ENCODE measurements around the gene NFIX. TPM values are rescaled to one million over a fixed set of nuclear protein-coding genes. Genes with fewer than 3 reads are reported as not detected.

The NFIX gene
- polyA plus RNA-seq, 1 donor (not counting 4 experiments of a cell fraction or from before 2014, with no cell fraction given), result 5.2 TPM

DNA sequence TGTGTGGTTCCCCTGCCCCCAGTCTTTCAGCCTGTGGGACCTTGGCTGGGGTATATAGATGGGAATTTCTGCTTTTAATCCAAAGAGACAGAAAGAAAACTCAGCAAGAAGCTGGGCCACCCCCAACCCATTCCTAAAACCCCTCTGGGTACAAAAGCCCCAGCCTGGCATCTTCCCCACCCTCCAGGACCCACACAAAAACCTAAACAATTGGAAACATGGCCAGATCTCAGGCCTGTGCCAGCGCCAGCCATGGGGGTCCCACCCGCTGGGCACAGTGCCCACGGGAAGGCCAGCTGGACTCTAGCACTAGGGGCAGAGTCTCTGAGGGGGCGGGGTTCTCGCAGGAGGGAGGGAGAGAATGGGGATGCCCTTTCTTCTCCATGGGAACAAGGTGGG, 98.8 kb downstream of the NFIX start:
- no peaks in the 10 kb centered on the region for H4K20me1 ChIP-seq (ENCODE audit: control insufficient read depth, extremely low read depth, insufficient read depth, low read length)
- H3K79me2 ChIP-seq (ENCODE audit: control insufficient read depth, insufficient read depth, low read length), result no peaks in the 10 kb centered on the region
- peaks cover 5% of the 10 kb centered on the region for H3K4me1 ChIP-seq (ENCODE audit: control insufficient read depth, extremely low read depth, insufficient read depth, low read length)
- no peak overlapping the region for H3K4me3 ChIP-seq (ENCODE audit: control insufficient read depth in 2 of 3, extremely low read depth in 1 of 3, insufficient read depth in 2 of 3, low read depth in 1 of 3, low read length in 3 of 3)
- FAIRE-seq, result no peak
- DNase-seq (ENCODE audit: low read depth, low spot score), result no peak
- H3K4me2 ChIP-seq (ENCODE audit: control insufficient read depth, extremely low read depth, insufficient read depth, low read depth, low read length), result no peak overlapping the region
- no peaks in the 10 kb centered on the region for H3K27me3 ChIP-seq (ENCODE audit: control insufficient read depth, extremely low read depth, insufficient read depth, low read length)
- peaks cover 2 to 4% of the 10 kb centered on the region in 2 experiments for H3K36me3 ChIP-seq (ENCODE audit: control insufficient read depth in 2 of 2, extremely low read depth in 1 of 2, insufficient read depth in 2 of 2, low read length in 2 of 2)
- no peaks in the 10 kb centered on the region for H3K9me1 ChIP-seq (ENCODE audit: control insufficient read depth, extremely low read depth, insufficient read depth, low read length)
- no peak overlapping the region for H3K9ac ChIP-seq (ENCODE audit: control insufficient read depth, extremely low read depth, insufficient read depth, low read length)
- no peak overlapping the region for H2AFZ ChIP-seq (ENCODE audit: control insufficient read depth, low read length)
- dilution Hi-C loops (cut with MboI; ENCODE audit: extremely low pct_ligation_motif_present, low sequenced_read_pairs), result no loop called here
- TF ChIP-seq, protein P1, sequence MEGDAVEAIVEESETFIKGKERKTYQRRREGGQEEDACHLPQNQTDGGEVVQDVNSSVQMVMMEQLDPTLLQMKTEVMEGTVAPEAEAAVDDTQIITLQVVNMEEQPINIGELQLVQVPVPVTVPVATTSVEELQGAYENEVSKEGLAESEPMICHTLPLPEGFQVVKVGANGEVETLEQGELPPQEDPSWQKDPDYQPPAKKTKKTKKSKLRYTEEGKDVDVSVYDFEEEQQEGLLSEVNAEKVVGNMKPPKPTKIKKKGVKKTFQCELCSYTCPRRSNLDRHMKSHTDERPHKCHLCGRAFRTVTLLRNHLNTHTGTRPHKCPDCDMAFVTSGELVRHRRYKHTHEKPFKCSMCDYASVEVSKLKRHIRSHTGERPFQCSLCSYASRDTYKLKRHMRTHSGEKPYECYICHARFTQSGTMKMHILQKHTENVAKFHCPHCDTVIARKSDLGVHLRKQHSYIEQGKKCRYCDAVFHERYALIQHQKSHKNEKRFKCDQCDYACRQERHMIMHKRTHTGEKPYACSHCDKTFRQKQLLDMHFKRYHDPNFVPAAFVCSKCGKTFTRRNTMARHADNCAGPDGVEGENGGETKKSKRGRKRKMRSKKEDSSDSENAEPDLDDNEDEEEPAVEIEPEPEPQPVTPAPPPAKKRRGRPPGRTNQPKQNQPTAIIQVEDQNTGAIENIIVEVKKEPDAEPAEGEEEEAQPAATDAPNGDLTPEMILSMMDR (optimal IDR thresholded peaks at IDR 0.05 in 1 of 3, IDR thresholded peaks at IDR 0.05 in 1 of 3, conservative IDR thresholded peaks at IDR 0.05 in 1 of 3; ENCODE audit: extremely low read depth in 1 of 3, insufficient read depth in 2 of 3, low read length in 3 of 3), result no peak
- no peak for TF ChIP-seq EZH2 (IDR thresholded peaks at IDR 0.05; ENCODE audit: low read length)
- H3K27ac ChIP-seq (ENCODE audit: control insufficient read depth, insufficient read depth, low read length), result no peak overlapping the region
- no peaks in the 10 kb centered on the region for H3K9me3 ChIP-seq (ENCODE audit: control insufficient read depth, low read depth, low read length)

GRCh38 chr19:13094771-13095392, 99.6 kb downstream of the NFIX start:
- peaks cover 6% of the 10 kb centered on the region for H3K4me1 ChIP-seq (ENCODE audit: control insufficient read depth, extremely low read depth, insufficient read depth, low read length)
- H3K4me2 ChIP-seq (ENCODE audit: control insufficient read depth, extremely low read depth, insufficient read depth, low read depth, low read length), result no peak overlapping the region
- H3K27ac ChIP-seq (ENCODE audit: control insufficient read depth, insufficient read depth, low read length), result no peak overlapping the region
- no peaks in the 10 kb centered on the region for H3K79me2 ChIP-seq (ENCODE audit: control insufficient read depth, insufficient read depth, low read length)
- no peak overlapping the region for H3K4me3 ChIP-seq (ENCODE audit: control insufficient read depth in 2 of 3, extremely low read depth in 1 of 3, insufficient read depth in 2 of 3, low read depth in 1 of 3, low read length in 3 of 3)
- no peak overlapping the region for H3K9ac ChIP-seq (ENCODE audit: control insufficient read depth, extremely low read depth, insufficient read depth, low read length)
- no peak overlapping the region for H2AFZ ChIP-seq (ENCODE audit: control insufficient read depth, low read length)
- dilution Hi-C loops (cut with MboI; ENCODE audit: extremely low pct_ligation_motif_present, low sequenced_read_pairs), result no loop called here
- no peak for DNase-seq (ENCODE audit: low read depth, low spot score)
- H3K27me3 ChIP-seq (ENCODE audit: control insufficient read depth, extremely low read depth, insufficient read depth, low read length), result no peaks in the 10 kb centered on the region
- H3K9me1 ChIP-seq (ENCODE audit: control insufficient read depth, extremely low read depth, insufficient read depth, low read length), result no peaks in the 10 kb centered on the region
- no peak for TF ChIP-seq EZH2 (IDR thresholded peaks at IDR 0.05; ENCODE audit: low read length)
- TF ChIP-seq, protein P1 (optimal IDR thresholded peaks at IDR 0.05 in 1 of 3, IDR thresholded peaks at IDR 0.05 in 1 of 3, conservative IDR thresholded peaks at IDR 0.05 in 1 of 3; ENCODE audit: extremely low read depth in 1 of 3, insufficient read depth in 2 of 3, low read length in 3 of 3), result no peak
- no peaks in the 10 kb centered on the region for H4K20me1 ChIP-seq (ENCODE audit: control insufficient read depth, extremely low read depth, insufficient read depth, low read length)
- H3K9me3 ChIP-seq (ENCODE audit: control insufficient read depth, low read depth, low read length), result no peaks in the 10 kb centered on the region
- no peak for FAIRE-seq
- H3K36me3 ChIP-seq (ENCODE audit: control insufficient read depth in 2 of 2, extremely low read depth in 1 of 2, insufficient read depth in 2 of 2, low read length in 2 of 2), result peaks cover 2 to 4% of the 10 kb centered on the region in 2 experiments
